Measurements from ENCODE around the gene NTS. TPM values are rescaled to one million over a fixed set of nuclear protein-coding genes. Genes with fewer than 3 reads are reported as not detected.

NTS gene
- 1 to 10 TPM in 1 of 2 donors, under 1 TPM in 1; 0.47 to 5.4 TPM for total RNA-seq
- 10 to 100 TPM in 2 of 6 donors, 1 to 10 TPM in 4; 4.1 to 13.3 (median 6.1) TPM for polyA plus RNA-seq (ENCODE audit: insufficient read length in 6 of 6)
- long read RNA-seq, donor 1, transcript NTS-201 (4 exons, 1,237 nt), result major isoform, 15 of 17 reads
- long read RNA-seq, donor 1, partial matches to known transcripts, result 0 of 17 reads
- long read RNA-seq, donor 1, other reads (novel, unspliced or antisense), result 0 of 17 reads
- long read RNA-seq, donor 2, transcript NTS-201 (4 exons, 1,237 nt), result major isoform, 14 of 22 reads
- long read RNA-seq, donor 2, partial matches to known transcripts, result 7 of 22 reads
- long read RNA-seq, donor 2, other reads (novel, unspliced or antisense), result 0 of 22 reads
- long read RNA-seq, donor 3, partial matches to known transcripts, result 0 of 4 reads
- long read RNA-seq, donor 3, other reads (novel, unspliced or antisense), result 0 of 4 reads
- long read RNA-seq, donor 4, partial matches to known transcripts, result 1 of 1 reads
- long read RNA-seq, donor 4, other reads (novel, unspliced or antisense), result 0 of 1 reads
- long read RNA-seq, donor 5, transcript NTS-201 (4 exons, 1,237 nt), result major isoform, 6 of 6 reads
- long read RNA-seq, donor 5, partial matches to known transcripts, result 0 of 6 reads
- long read RNA-seq, donor 5, other reads (novel, unspliced or antisense), result 0 of 6 reads
- long read RNA-seq, donor 6, transcript NTS-201 (4 exons, 1,237 nt), result major isoform, 5 of 5 reads
- long read RNA-seq, donor 6, partial matches to known transcripts, result 0 of 5 reads
- long read RNA-seq, donor 6, other reads (novel, unspliced or antisense), result 0 of 5 reads
- long read RNA-seq, donor 7, result 0 reads
- long read RNA-seq, donor 8, partial matches to known transcripts, result 0 of 1 reads
- long read RNA-seq, donor 8, other reads (novel, unspliced or antisense), result 0 of 1 reads
- long read RNA-seq, donor 9, result 0 reads
- long read RNA-seq, donor 10, transcript NTS-201 (4 exons, 1,237 nt), result major isoform, 6 of 6 reads
- long read RNA-seq, donor 10, partial matches to known transcripts, result 0 of 6 reads
- long read RNA-seq, donor 10, other reads (novel, unspliced or antisense), result 0 of 6 reads
- long read RNA-seq, donor 11, transcript NTS-201 (4 exons, 1,237 nt), result major isoform, 10 of 10 reads
- long read RNA-seq, donor 11, partial matches to known transcripts, result 0 of 10 reads
- long read RNA-seq, donor 11, other reads (novel, unspliced or antisense), result 0 of 10 reads
- long read RNA-seq, donor 12, partial matches to known transcripts, result 0 of 2 reads
- long read RNA-seq, donor 12, other reads (novel, unspliced or antisense), result 0 of 2 reads

GRCh38 chr12:85874031-85874461, at the start of gene NTS:
Gene NTS (plus strand): TSS chr12:85874295. CDS start chr12:85874404, 109 bp downstream.
- ATAC-seq (no peak), DNase-seq (no peak)
- Histone ChIP-seq H3K4me1 (no peaks in the 10 kb centered on the region), H3K36me3 (no peaks in the 10 kb centered on the region), H3K27me3 (no peaks in the 10 kb centered on the region), H3K27ac (no peak within 1 kb of the TSS), H3K9me3 (no peaks in the 10 kb centered on the region), H3K4me3 (no peak within 1 kb of the TSS)
- intact Hi-C loops (cut with DNase I), result loop anchor here in 1 of 2 donors (5.0 kb wide), 1 partner anchor 397 kb away; no protein-coding TSS in a partner anchor
- TF ChIP-seq, protein P1, sequence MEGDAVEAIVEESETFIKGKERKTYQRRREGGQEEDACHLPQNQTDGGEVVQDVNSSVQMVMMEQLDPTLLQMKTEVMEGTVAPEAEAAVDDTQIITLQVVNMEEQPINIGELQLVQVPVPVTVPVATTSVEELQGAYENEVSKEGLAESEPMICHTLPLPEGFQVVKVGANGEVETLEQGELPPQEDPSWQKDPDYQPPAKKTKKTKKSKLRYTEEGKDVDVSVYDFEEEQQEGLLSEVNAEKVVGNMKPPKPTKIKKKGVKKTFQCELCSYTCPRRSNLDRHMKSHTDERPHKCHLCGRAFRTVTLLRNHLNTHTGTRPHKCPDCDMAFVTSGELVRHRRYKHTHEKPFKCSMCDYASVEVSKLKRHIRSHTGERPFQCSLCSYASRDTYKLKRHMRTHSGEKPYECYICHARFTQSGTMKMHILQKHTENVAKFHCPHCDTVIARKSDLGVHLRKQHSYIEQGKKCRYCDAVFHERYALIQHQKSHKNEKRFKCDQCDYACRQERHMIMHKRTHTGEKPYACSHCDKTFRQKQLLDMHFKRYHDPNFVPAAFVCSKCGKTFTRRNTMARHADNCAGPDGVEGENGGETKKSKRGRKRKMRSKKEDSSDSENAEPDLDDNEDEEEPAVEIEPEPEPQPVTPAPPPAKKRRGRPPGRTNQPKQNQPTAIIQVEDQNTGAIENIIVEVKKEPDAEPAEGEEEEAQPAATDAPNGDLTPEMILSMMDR (IDR thresholded peaks at IDR 0.05), result no peak

DNA sequence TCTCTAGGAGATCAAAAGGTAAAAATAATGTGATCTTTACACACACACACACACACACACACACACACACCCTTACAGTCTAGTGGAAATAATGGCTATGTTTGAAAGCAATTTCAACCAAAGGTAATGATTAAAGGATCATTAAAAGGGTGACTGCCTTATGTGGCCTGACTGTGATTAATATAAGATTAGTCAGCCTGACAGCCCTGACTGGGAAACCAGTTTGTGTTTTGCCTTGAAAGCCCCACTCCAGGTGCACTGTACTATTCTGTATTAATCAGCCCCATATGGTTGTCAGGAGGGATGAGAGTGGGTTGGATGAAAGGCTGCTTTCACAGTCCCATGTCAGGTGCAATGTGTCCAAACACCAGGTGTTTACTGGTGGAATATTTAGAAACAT, 48.3 kb upstream of the NTS start:
- H3K36me3 ChIP-seq, result no peaks in the 10 kb centered on the region
- H3K4me3 ChIP-seq, result no peak overlapping the region
- DNase-seq (no peak), ATAC-seq (no peak)
- TF ChIP-seq, protein P1 (IDR thresholded peaks at IDR 0.05), result no peak
- H3K27me3 ChIP-seq, result no peaks in the 10 kb centered on the region
- intact Hi-C loops (cut with DNase I), result no loop called here
- H3K4me1 ChIP-seq, result peaks cover 3 to 6% of the 10 kb centered on the region in 2 donors
- H3K9me3 ChIP-seq, result no peaks in the 10 kb centered on the region
- no peak overlapping the region for H3K27ac ChIP-seq

DNA sequence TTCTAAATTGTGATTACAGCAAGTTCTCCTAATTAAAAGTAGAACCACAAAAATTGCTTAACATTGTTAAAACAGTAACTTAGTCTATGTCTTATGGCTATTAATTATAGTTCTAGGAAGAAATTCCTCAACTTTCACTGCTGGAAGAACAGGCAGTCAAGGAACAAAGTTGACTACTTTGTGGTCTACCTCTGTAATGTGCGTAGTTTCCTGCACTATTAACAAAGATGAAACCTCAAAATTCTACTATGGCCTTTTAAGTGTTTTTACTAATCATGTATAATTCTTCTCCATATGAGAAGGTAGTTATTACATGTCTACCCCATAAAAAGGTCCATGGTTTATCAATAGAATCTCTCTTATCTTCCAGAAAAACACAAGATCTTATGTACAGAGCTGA, 45.5 kb upstream of the NTS start:
- Histone ChIP-seq H3K27me3 (no peaks in the 10 kb centered on the region), H3K27ac (no peak overlapping the region), H3K36me3 (no peaks in the 10 kb centered on the region), H3K4me1 (peaks cover 0 to 3% of the 10 kb centered on the region in 2 donors), H3K9me3 (no peaks in the 10 kb centered on the region), H3K4me3 (no peak overlapping the region)
- no peak for DNase-seq
- TF ChIP-seq, protein P1 (IDR thresholded peaks at IDR 0.05), result no peak
- no peak for ATAC-seq
- intact Hi-C loops (cut with DNase I), result no loop called here

GRCh38 chr12:85829391-85829790, 44.7 kb upstream of the NTS start:
- no peaks in the 10 kb centered on the region for H3K27me3 ChIP-seq
- TF ChIP-seq, protein P1 (IDR thresholded peaks at IDR 0.05), result no peak
- no peaks in the 10 kb centered on the region for H3K9me3 ChIP-seq
- H3K27ac ChIP-seq, result no peak overlapping the region
- DNase-seq (no peak), ATAC-seq (no peak)
- intact Hi-C loops (cut with DNase I), result no loop called here
- H3K4me3 ChIP-seq, result no peak overlapping the region
- no peaks in the 10 kb centered on the region for H3K36me3 ChIP-seq
- peaks cover 0 to 3% of the 10 kb centered on the region in 2 donors for H3K4me1 ChIP-seq
